Measurements from ENCODE around the gene SFXN1.

DNA sequence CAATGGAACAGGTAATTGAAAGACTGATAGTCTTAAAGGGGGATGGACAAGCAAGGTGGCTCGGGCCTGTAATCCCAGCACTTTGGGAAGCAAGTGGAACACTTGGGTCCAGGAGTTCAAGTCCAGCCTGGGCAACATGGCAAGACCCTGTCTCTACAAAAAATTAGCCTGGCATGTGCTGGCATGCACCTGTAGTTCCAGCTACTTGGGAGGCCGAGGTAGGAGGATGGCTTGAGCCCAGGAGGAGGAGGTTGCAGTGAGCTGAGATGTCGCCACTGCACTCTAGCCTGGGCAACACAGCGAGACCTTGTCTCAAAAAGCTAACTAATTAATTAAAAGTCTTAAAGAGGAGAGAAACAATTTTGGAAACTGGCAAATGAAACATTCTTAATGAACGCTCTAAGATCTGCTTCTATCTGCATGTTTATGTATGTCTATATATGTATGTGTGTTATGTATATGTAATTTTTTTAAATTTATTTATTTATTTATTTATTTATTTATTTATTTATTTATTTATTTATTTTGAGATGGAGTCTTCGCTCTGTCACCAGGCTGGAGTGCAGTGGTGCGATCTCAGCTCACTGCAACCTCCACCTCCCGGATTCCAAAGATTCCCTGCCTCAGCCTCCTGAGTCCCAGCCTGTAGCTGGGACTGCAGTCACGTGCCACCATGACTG lies 80.6 kb downstream of the SFXN1 start:
- TF ChIP-seq, protein P1, sequence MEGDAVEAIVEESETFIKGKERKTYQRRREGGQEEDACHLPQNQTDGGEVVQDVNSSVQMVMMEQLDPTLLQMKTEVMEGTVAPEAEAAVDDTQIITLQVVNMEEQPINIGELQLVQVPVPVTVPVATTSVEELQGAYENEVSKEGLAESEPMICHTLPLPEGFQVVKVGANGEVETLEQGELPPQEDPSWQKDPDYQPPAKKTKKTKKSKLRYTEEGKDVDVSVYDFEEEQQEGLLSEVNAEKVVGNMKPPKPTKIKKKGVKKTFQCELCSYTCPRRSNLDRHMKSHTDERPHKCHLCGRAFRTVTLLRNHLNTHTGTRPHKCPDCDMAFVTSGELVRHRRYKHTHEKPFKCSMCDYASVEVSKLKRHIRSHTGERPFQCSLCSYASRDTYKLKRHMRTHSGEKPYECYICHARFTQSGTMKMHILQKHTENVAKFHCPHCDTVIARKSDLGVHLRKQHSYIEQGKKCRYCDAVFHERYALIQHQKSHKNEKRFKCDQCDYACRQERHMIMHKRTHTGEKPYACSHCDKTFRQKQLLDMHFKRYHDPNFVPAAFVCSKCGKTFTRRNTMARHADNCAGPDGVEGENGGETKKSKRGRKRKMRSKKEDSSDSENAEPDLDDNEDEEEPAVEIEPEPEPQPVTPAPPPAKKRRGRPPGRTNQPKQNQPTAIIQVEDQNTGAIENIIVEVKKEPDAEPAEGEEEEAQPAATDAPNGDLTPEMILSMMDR (IDR thresholded peaks at IDR 0.05; ENCODE audit: extremely low read depth in 1 of 2, insufficient read depth in 1 of 2, low read depth in 1 of 2, low read length in 2 of 2), result no peak
- TF ChIP-seq, protein P2, sequence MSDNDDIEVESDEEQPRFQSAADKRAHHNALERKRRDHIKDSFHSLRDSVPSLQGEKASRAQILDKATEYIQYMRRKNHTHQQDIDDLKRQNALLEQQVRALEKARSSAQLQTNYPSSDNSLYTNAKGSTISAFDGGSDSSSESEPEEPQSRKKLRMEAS (IDR thresholded peaks at IDR 0.05; ENCODE audit: insufficient read depth, insufficient read length), result no peak
- TF ChIP-seq POLR2AphosphoS5 (IDR thresholded peaks at IDR 0.05; ENCODE audit: insufficient read depth, low read depth, low read length) (no peak), EZH2 (IDR thresholded peaks at IDR 0.05; ENCODE audit: borderline replicate concordance, low read depth, low read length, severe bottlenecking) (no peak), FOS (IDR thresholded peaks at IDR 0.05; ENCODE audit: borderline replicate concordance, insufficient read depth, low read length) (no peak), GATA2 (IDR thresholded peaks at IDR 0.05; ENCODE audit: insufficient read depth, insufficient read length, low read depth, low read length) (no peak), POLR2A (IDR thresholded peaks at IDR 0.05; ENCODE audit: low read depth, low read length) (no peak), JUN (IDR thresholded peaks at IDR 0.05; ENCODE audit: borderline replicate concordance, insufficient read depth, insufficient read length, low read depth) (no peak), MYC (IDR thresholded peaks at IDR 0.05; ENCODE audit: low read depth, low read length) (no peak)
